Lung (tissue), 12 donors: ENCODE data around the gene BCL7A. TPM values are rescaled to one million over a fixed set of nuclear protein-coding genes. Genes with fewer than 3 reads are reported as not detected.

Experiments
- ATAC-seq: fragments of 200-7000 bp; cut with Tn5 transposase; one replicate; pipeline ENCODE4 v1.9.1; 2020; ENCODE audit warnings: moderate number of reproducible peaks; ENCODE audit not compliant: insufficient read depth, low FRiP score
- DNase-seq, 3 donors: peaks; one replicate each; pipeline ENCODE4 v3.0.0-alpha.2; 2013 to 2017
- H3K27ac ChIP-seq, 2 donors: one replicate each; pipeline ENCODE4 v1.5.1; 2013; ENCODE audit warnings: mild to moderate bottlenecking in 2 of 2, moderate library complexity in 2 of 2, control low read depth in 1 of 2, inconsistent platforms in 1 of 2, low read depth in 1 of 2, low read length in 1 of 2
- H3K27me3 ChIP-seq, 3 donors: one replicate each; pipeline ENCODE4 v1.5.1; 2013; ENCODE audit warnings: low read length in 2 of 3; ENCODE audit not compliant: control insufficient read depth in 3 of 3, insufficient read depth in 3 of 3
- H3K36me3 ChIP-seq, 4 donors: one replicate each; pipeline ENCODE4 v1.5.1; 2013; ENCODE audit warnings: low read length in 4 of 4, mild to moderate bottlenecking in 1 of 4, moderate library complexity in 1 of 4; ENCODE audit not compliant: control insufficient read depth in 4 of 4, insufficient read depth in 4 of 4
- H3K4me1 ChIP-seq, 5 donors: one replicate each; pipeline ENCODE4 v1.5.1; 2013; ENCODE audit warnings: low read length in 5 of 5, mild to moderate bottlenecking in 2 of 5, moderate library complexity in 1 of 5; ENCODE audit not compliant: control insufficient read depth in 5 of 5, insufficient read depth in 5 of 5
- H3K4me3 ChIP-seq: one replicate; pipeline ENCODE4 v1.5.1; 2013; ENCODE audit warnings: mild to moderate bottlenecking, control low read depth, moderate library complexity
- H3K9ac ChIP-seq, 2 donors: one replicate each; pipeline ENCODE4 v1.5.1; 2013; ENCODE audit warnings: low read length in 2 of 2, control low read depth in 1 of 2; ENCODE audit not compliant: insufficient read depth in 1 of 2
- H3K9me3 ChIP-seq, 4 donors: one replicate each; pipeline ENCODE4 v1.5.1; 2013; ENCODE audit warnings: low read length in 3 of 4, mild to moderate bottlenecking in 1 of 4, moderate library complexity in 1 of 4; ENCODE audit not compliant: control insufficient read depth in 4 of 4, insufficient read depth in 3 of 4
- WGBS, 2 donors: extraction: QIAGEN DNeasy Blood & Tissue Kit; methylation state at CpG; one replicate each; pipeline ENCODE4 v1.1.7; 2013; 5-methylcytosine and 5-hydroxymethylcytosine counted together
- polyA plus RNA-seq, 2 donors: library from polyadenylated mRNA; stranded (reverse); fragments of 200-250 nt; gene quantifications; one replicate each; pipeline ENCODE4 v1.2.1, GENCODE V29; 2013
- total RNA-seq, 2 donors: library from RNA; depleted of rRNA in 1 of 2; stranded (reverse); fragments of >200 nt in 1 of 2; gene quantifications; one replicate each; pipeline ENCODE4 v1.2.1, GENCODE V29; 2014 to 2021
- TF ChIP-seq, protein P1 (sequence below): IDR thresholded peaks from 2 replicates; pipeline ENCODE4 v1.5.1; 2012; ENCODE audit warnings: mild to moderate bottlenecking; ENCODE audit errors: control extremely low read depth, extremely low read depth
- donor health status: control.
- donor health status: control.
- donor health status: Bipolar disorder and iron deficiency.
- donor health status: healthy.
- donor health status: DM: yes; HTN: yes; CAD: no.

BCL7A gene
- total and polyA plus RNA-seq, 4 donors, result 3.4 to 21.2 (median 8.8) TPM

DNA sequence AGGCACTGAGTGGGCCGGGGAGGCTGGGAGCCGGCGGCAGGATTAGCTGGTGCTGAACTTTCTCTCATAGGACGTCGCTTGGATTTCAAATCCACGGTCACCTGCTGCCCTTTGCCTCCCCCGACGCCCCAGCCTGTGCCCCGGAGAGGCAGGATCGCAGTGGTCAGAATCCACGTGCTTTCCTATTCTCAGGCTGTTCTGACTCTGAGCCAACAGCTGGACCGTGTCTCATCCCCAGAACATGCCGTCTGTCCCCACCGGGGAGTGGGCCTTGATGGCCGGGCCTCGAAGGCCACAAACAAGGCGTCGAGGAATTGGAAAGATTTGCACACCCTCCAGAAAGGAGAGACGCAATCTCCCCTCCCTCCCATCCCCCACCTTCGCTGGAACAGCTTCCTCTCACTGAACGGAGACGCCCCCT is 38.4 kb downstream of the BCL7A start:
- ATAC-seq (no peak), DNase-seq (peak; percentile 80 to 87 (median 82))
- no peaks in the 10 kb centered on the region for H3K9me3 ChIP-seq
- H3K4me3 ChIP-seq, result no peak overlapping the region
- H3K4me1 ChIP-seq, result peaks cover 0 to 55% (median 39%) of the 10 kb centered on the region in 5 donors
- TF ChIP-seq, protein P1, sequence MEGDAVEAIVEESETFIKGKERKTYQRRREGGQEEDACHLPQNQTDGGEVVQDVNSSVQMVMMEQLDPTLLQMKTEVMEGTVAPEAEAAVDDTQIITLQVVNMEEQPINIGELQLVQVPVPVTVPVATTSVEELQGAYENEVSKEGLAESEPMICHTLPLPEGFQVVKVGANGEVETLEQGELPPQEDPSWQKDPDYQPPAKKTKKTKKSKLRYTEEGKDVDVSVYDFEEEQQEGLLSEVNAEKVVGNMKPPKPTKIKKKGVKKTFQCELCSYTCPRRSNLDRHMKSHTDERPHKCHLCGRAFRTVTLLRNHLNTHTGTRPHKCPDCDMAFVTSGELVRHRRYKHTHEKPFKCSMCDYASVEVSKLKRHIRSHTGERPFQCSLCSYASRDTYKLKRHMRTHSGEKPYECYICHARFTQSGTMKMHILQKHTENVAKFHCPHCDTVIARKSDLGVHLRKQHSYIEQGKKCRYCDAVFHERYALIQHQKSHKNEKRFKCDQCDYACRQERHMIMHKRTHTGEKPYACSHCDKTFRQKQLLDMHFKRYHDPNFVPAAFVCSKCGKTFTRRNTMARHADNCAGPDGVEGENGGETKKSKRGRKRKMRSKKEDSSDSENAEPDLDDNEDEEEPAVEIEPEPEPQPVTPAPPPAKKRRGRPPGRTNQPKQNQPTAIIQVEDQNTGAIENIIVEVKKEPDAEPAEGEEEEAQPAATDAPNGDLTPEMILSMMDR, result no peak
- 80 to 83% methylated on average over 22 of the region's 22 CpGs for WGBS, 2 donors
- peaks cover 2 to 12% (median 6%) of the 10 kb centered on the region in 4 donors for H3K36me3 ChIP-seq
- H3K9ac ChIP-seq, result no peak overlapping the region
- no peak overlapping the region for H3K27ac ChIP-seq
- no peaks in the 10 kb centered on the region for H3K27me3 ChIP-seq

- WGBS, 2 donors, result 89 to 90% methylated on average over 23 of the region's 23 CpGs
- no peaks in the 10 kb centered on the region for H3K9me3 ChIP-seq
- no peak overlapping the region for H3K4me3 ChIP-seq
- H3K27me3 ChIP-seq, result no peaks in the 10 kb centered on the region
- H3K9ac ChIP-seq, result no peak overlapping the region
- no peak overlapping the region for H3K27ac ChIP-seq
- ATAC-seq (no peak), DNase-seq (peak in 1 of 3 donors; percentile 43)
- H3K36me3 ChIP-seq, result peaks cover 2 to 9% (median 4%) of the 10 kb centered on the region in 4 donors
- peaks cover 0 to 59% (median 43%) of the 10 kb centered on the region in 5 donors for H3K4me1 ChIP-seq
- TF ChIP-seq, protein P1, result no peak
Observed at GRCh38 chr12:122061253-122061652, 39.6 kb downstream of the BCL7A start.

GRCh38 chr12:122062832-122063693 is 41.4 kb downstream of the BCL7A start:
- no peaks in the 10 kb centered on the region for H3K27me3 ChIP-seq
- H3K4me1 ChIP-seq, result peaks cover 0 to 64% (median 43%) of the 10 kb centered on the region in 5 donors
- H3K9ac ChIP-seq, result peak overlapping the region in 1 of 2 donors; percentile 69
- 21 to 26% methylated on average over 19 of the region's 19 CpGs for WGBS, 2 donors
- peaks cover 2 to 9% (median 4%) of the 10 kb centered on the region in 4 donors for H3K36me3 ChIP-seq
- peak; percentile 86 to 95 (median 94) for DNase-seq
- peak; percentile 80 for ATAC-seq
- TF ChIP-seq, protein P1, result no peak
- H3K9me3 ChIP-seq, result no peaks in the 10 kb centered on the region
- peak overlapping the region; percentile 55 to 81 for H3K27ac ChIP-seq
- no peak overlapping the region for H3K4me3 ChIP-seq
